ENCODE results near the gene TERT.

Gene TERT

DNA sequence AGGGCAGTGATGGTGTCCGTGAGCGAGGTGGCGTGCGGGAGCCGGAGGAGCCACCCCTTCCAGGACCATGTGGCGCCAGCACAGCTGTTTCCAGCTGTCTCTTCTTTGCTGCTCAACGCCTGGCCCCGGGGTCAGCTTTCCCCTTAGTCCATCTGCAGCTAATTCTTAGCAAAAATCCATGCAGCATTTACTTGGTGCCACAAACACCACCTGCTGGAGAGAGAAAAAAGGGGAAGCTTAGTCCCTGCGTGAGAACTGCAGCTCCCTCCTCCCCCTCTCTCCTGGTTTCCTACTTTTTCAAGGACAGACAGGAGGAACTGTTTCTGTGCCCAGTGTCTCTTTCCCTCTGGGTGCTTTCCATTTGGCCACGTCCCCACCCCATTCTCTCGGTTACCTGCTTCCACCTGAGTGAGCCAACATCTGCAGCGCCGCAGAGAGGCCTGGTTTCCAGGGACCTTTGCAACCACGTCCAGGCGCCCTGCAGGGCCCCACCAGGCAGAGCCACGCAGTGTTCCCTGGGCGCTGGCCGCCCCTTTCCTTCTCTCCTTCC lies 90.1 kb downstream of the TERT start:
- no peak overlapping the region for H3K4me3 ChIP-seq (ENCODE audit: control insufficient read depth, low read depth, low read length)
- no peak for DNase-seq (ENCODE audit: low read depth)
- TF ChIP-seq CTCF (IDR thresholded peaks at IDR 0.05; ENCODE audit: control insufficient read depth, insufficient read depth, low read depth, low read length, missing control alignments) = peak; percentile 25

DNA sequence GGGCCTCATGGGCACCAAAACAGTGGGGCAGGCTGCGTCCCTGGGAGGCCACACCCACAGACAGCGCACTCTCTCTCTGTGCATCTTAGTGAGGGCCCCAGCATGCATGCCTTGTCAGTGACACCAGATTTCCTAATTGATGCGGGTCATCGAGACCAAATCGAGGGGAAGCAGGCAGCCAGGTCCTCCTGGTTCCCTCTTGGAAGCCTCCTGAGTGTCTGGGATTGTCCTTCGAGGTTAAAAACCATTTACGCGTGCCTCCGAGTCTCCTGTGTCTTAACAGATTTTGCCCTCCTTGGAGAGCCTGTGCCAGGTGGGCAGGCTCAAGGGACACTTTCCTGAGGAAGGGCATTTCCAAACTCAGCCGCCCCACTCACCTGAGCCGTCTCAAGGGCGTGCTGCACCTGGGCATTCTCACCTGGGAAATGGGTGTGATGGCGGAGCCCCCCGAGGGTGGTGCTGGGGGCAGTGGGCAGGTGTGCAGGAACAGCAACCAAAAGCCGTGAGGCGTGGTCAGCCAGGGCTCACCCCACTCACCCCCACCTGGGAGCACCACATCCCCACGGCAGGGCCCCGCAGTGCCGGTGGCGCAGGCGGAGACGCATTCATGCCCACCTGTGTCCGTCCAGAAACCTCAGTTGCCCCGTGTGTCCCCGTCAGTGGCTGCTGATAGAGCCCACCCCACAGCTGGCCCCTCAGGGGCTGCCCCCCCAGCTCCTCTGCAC lies 90.7 kb downstream of the TERT start:
- DNase-seq (ENCODE audit: low read depth) = no peak
- TF ChIP-seq CTCF (IDR thresholded peaks at IDR 0.05; ENCODE audit: control insufficient read depth, insufficient read depth, low read depth, low read length, missing control alignments) = no peak
- H3K4me3 ChIP-seq (ENCODE audit: control insufficient read depth, low read depth, low read length) = no peak overlapping the region

- no peak overlapping the region for H3K4me3 ChIP-seq (ENCODE audit: control insufficient read depth, low read depth, low read length)
- no peak for DNase-seq (ENCODE audit: low read depth)
- TF ChIP-seq CTCF (IDR thresholded peaks at IDR 0.05; ENCODE audit: control insufficient read depth, insufficient read depth, low read depth, low read length, missing control alignments) = no peak
Measured at GRCh38 chr5:1203311-1203967, 91.4 kb downstream of the TERT start.

Measured in AG09309 (cell line).